ENCODE measurements around the gene NAALADL2. TPM values are rescaled to one million over a fixed set of nuclear protein-coding genes. Genes with fewer than 3 reads are reported as not detected.

Gene NAALADL2
- total and polyA plus RNA-seq, 2 of the 13 experiments (the other 11 are each of a cell fraction or from before 2014, with no cell fraction given), result 0.08 TPM; not detected in 1

DNA sequence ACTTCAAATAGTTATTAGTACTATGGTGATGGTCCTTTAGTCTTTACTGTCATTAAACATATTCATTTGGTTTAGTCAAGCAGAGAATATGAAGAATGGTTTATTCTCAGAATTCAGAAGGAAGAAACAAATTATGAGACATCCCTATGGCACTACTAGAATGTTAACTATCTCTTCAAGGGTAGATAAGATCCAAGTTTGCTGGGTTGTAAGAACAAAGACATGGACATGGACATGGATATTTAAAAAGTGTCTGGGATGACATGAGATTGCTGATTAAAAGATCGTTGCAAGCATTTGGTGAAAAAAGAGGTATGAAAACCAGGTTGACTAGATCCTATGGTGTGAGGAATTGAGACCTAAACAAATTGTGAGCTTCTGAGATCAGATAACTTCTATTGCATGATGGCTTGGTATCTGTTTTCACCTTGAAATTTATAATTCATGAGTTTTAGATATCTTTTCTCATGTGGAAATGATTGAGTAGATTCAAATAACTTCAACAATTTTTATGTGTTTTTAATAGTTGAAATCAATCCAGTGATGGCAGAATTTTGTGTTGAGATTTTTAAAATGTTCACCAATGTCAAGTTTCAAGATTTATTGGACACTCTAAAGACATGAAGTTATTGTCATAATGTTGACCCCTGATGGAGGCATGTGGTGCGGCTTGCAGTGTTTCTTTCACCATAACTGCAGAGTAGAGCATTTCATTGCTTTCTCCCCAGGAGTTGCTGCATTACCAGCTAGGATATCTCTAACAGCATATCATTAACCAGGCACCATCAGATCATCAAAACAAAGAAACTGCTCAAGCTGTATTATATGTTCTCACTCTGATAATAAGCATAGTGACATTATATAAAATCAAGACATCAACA, 72.6 kb downstream of the NAALADL2 start:
- no peaks in the 10 kb centered on the region for H3K36me3 ChIP-seq (replicated peaks in 1 of 2; ENCODE audit: control insufficient read depth in 1 of 2, insufficient read depth in 2 of 2, low read length in 2 of 2)
- no peak overlapping the region for H3K4me2 ChIP-seq (ENCODE audit: low read depth, low read length)
- 2% methylated on average over 2 of the region's 2 CpGs for WGBS (ENCODE audit: low lambda C conversion rate)
- H3K27ac ChIP-seq (ENCODE audit: extremely low read length, insufficient read depth, low read length), result no peak overlapping the region
- H4K20me1 ChIP-seq (ENCODE audit: insufficient read depth, low read length), result no peaks in the 10 kb centered on the region
- no peaks in the 10 kb centered on the region for H3K9me3 ChIP-seq (ENCODE audit: low read length)
- in situ Hi-C loops (cut with HindIII; ENCODE audit: extremely low pct_ligation_motif_present, low pct_unique_long_range_greater_than_20kb), result no loop called here
- H2AFZ ChIP-seq (ENCODE audit: low read length), result no peak overlapping the region
- ChIA-PET CTCF (ENCODE audit: low intra/inter-chr PET ratio, low total read pairs) (no interaction called here), POLR2A (no interaction called here)
- H3K27me3 ChIP-seq (ENCODE audit: control insufficient read depth in 1 of 2, insufficient read depth in 2 of 2, low read length in 2 of 2), result no peaks in the 10 kb centered on the region
- no peak for FAIRE-seq
- TF ChIP-seq PRDM10 (CRISPR knock-in tag; IDR thresholded peaks at IDR 0.05; ENCODE audit: low read depth), result no peak
- no peak for TF ChIP-seq FOXO1 (CRISPR knock-in tag; IDR thresholded peaks at IDR 0.05)
- TF ChIP-seq KLF16 (CRISPR knock-in tag; IDR thresholded peaks at IDR 0.05), result no peak
- TF ChIP-seq FOXM1 (CRISPR knock-in tag; IDR thresholded peaks at IDR 0.05), result no peak
- TF ChIP-seq PCBP1 (IDR thresholded peaks at IDR 0.05; ENCODE audit: borderline replicate concordance, low read depth, low read length), result no peak
- TF ChIP-seq TCF7 (IDR thresholded peaks at IDR 0.05; ENCODE audit: low read depth), result no peak
- TF ChIP-seq NCOA1 (CRISPR knock-in tag; IDR thresholded peaks at IDR 0.05), result no peak
- no peak for TF ChIP-seq NFE2 (CRISPR knock-in tag; IDR thresholded peaks at IDR 0.05)
- no peak for TF ChIP-seq ZBTB21 (CRISPR knock-in tag; IDR thresholded peaks at IDR 0.05)
- TF ChIP-seq ISX (CRISPR knock-in tag; conservative IDR thresholded peaks at IDR 0.05), result no peak
- no peak for TF ChIP-seq JARID2 (CRISPR knock-in tag; IDR thresholded peaks at IDR 0.05; ENCODE audit: insufficient replicate concordance)
- TF ChIP-seq ZNF20 (CRISPR knock-in tag; IDR thresholded peaks at IDR 0.05), result no peak
- no peak for TF ChIP-seq NCOA5 (CRISPR knock-in tag; IDR thresholded peaks at IDR 0.05)
- no peak for TF ChIP-seq ZNF562 (CRISPR knock-in tag; IDR thresholded peaks at IDR 0.05; ENCODE audit: borderline replicate concordance)
- no peak for TF ChIP-seq MTA1 (CRISPR knock-in tag; IDR thresholded peaks at IDR 0.05; ENCODE audit: borderline replicate concordance)
- no peak for TF ChIP-seq TAF1 (CRISPR knock-in tag; IDR thresholded peaks at IDR 0.05)
- TF ChIP-seq, protein P1, sequence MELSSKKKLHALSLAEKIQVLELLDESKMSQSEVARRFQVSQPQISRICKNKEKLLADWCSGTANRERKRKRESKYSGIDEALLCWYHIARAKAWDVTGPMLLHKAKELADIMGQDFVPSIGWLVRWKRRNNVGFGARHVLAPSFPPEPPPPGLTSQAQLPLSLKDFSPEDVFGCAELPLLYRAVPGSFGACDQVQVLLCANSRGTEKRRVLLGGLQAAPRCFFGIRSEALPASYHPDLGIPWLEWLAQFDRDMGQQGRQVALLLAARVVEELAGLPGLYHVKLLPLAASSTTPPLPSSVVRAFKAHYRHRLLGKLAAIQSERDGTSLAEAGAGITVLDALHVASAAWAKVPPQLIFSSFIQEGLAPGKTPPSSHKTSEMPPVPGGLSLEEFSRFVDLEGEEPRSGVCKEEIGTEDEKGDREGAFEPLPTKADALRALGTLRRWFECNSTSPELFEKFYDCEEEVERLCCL (CRISPR knock-in tag; IDR thresholded peaks at IDR 0.05; ENCODE audit: borderline replicate concordance), result no peak
- no peak overlapping the region for H3K9ac ChIP-seq (ENCODE audit: insufficient read depth, low read depth, low read length)
- intact Hi-C loops (cut with micrococcal nuclease; ENCODE audit: unreplicated experiment), result no loop called here
- H3K79me2 ChIP-seq (ENCODE audit: insufficient read depth, low read length), result no peaks in the 10 kb centered on the region
- H3K4me1 ChIP-seq (ENCODE audit: insufficient read depth, low read length), result no peaks in the 10 kb centered on the region
- ATAC-seq, result no peak
- H3K4me3 ChIP-seq (replicated peaks in 1 of 3; ENCODE audit: insufficient read depth in 1 of 3, low read depth in 2 of 3, low read length in 3 of 3), result no peak overlapping the region
- BruUV-seq (replicated peaks), result no TSS peak
- no peak for DNase-seq (ENCODE audit: low spot score)
